H9 (cell line): Measurements from ENCODE around the gene PAK1. TPM values are rescaled to one million over a fixed set of nuclear protein-coding genes. Genes with fewer than 3 reads are reported as not detected.

Experiments
- DNase-seq: peaks from one replicate; pipeline ENCODE4 v3.0.0-alpha.2; 2017
- H2AFZ ChIP-seq: one replicate; pipeline ENCODE4 v1.6.1; 2013; ENCODE audit warnings: mild to moderate bottlenecking, low read length, control low read depth, moderate library complexity
- H2AK5ac ChIP-seq: 2 replicates; pipeline ENCODE4 v1.6.1; 2013; ENCODE audit warnings: low read length, control low read depth, mixed read lengths; ENCODE audit not compliant: insufficient read length
- H2BK120ac ChIP-seq: one replicate; pipeline ENCODE4 v1.6.1; 2013; ENCODE audit warnings: low read depth, mild to moderate bottlenecking, low read length, control low read depth, inconsistent platforms; ENCODE audit not compliant: poor library complexity, severe bottlenecking
- H2BK12ac ChIP-seq: 2 replicates; pipeline ENCODE4 v1.6.1; 2013; ENCODE audit warnings: low read length, control low read depth, mixed read lengths, low read depth; ENCODE audit not compliant: insufficient read length
- H2BK15ac ChIP-seq: 2 replicates; pipeline ENCODE4 v1.6.1; 2013; ENCODE audit warnings: low read depth, low read length, control low read depth
- H2BK20ac ChIP-seq: one replicate; pipeline ENCODE4 v1.6.1; 2013; ENCODE audit warnings: low read depth, mild to moderate bottlenecking, low read length, control low read depth, inconsistent platforms; ENCODE audit not compliant: poor library complexity, severe bottlenecking
- H2BK5ac ChIP-seq: 2 replicates; pipeline ENCODE4 v1.6.1; 2013; ENCODE audit warnings: low read length, control low read depth, mixed read lengths; ENCODE audit not compliant: insufficient read length
- H3K14ac ChIP-seq: 2 replicates; pipeline ENCODE4 v1.6.1; 2013; ENCODE audit warnings: low read length, control low read depth; ENCODE audit not compliant: insufficient read depth
- H3K18ac ChIP-seq: 2 replicates; pipeline ENCODE4 v1.6.1; 2013; ENCODE audit warnings: low read depth, mild to moderate bottlenecking, mixed read lengths, low read length, control low read depth; ENCODE audit not compliant: insufficient read length
- H3K23ac ChIP-seq: 2 replicates; pipeline ENCODE4 v1.6.1; 2013; ENCODE audit warnings: low read length, control low read depth, mixed read lengths, low read depth; ENCODE audit not compliant: insufficient read length
- H3K23me2 ChIP-seq: 2 replicates; pipeline ENCODE4 v1.6.1; 2013; ENCODE audit warnings: low read depth, mild to moderate bottlenecking, mixed read lengths, low read length, control low read depth; ENCODE audit not compliant: insufficient read length, poor library complexity, severe bottlenecking
- H3K27ac ChIP-seq: 2 replicates; pipeline ENCODE4 v1.5.1; 2013; ENCODE audit warnings: low read length, control low read depth, mixed read lengths, low read depth; ENCODE audit not compliant: insufficient read length
- H3K27me3 ChIP-seq: 2 replicates; pipeline ENCODE4 v1.6.1; 2013; ENCODE audit warnings: low read length, control low read depth, inconsistent platforms; ENCODE audit not compliant: insufficient read depth
- H3K4ac ChIP-seq: 2 replicates; pipeline ENCODE4 v1.6.1; 2013; ENCODE audit warnings: low read depth, mild to moderate bottlenecking, control low read depth, inconsistent platforms, low read length, moderate library complexity
- H3K4me1 ChIP-seq: 2 replicates; pipeline ENCODE4 v1.6.1; 2013; ENCODE audit warnings: low read length, control low read depth, inconsistent platforms; ENCODE audit not compliant: insufficient read depth
- H3K4me2 ChIP-seq: 2 replicates; pipeline ENCODE4 v1.6.1; 2013; ENCODE audit warnings: low read length, control low read depth, mixed read lengths; ENCODE audit not compliant: insufficient read length, insufficient read depth
- H3K56ac ChIP-seq: 2 replicates; pipeline ENCODE4 v1.6.1; 2013; ENCODE audit warnings: low read depth, mild to moderate bottlenecking, mixed read lengths, low read length, control low read depth; ENCODE audit not compliant: insufficient read length
- H3K79me1 ChIP-seq: 2 replicates; pipeline ENCODE4 v1.6.1; 2013; ENCODE audit warnings: low read depth, mild to moderate bottlenecking, moderate library complexity, low read length, control low read depth, inconsistent platforms; ENCODE audit not compliant: insufficient read depth, poor library complexity, severe bottlenecking
- H3K79me2 ChIP-seq: 2 replicates; pipeline ENCODE4 v1.6.1; 2013; ENCODE audit warnings: low read length, control low read depth, inconsistent platforms; ENCODE audit not compliant: insufficient read depth
- H3K9ac ChIP-seq: 2 replicates; pipeline ENCODE4 v1.6.1; 2013; ENCODE audit warnings: low read length, control low read depth, mixed read lengths; ENCODE audit not compliant: insufficient read length; ENCODE audit errors: extremely low read depth
- H3K9me3 ChIP-seq: one replicate; pipeline ENCODE4 v1.6.1; 2013; ENCODE audit warnings: low read depth, low read length, inconsistent platforms; ENCODE audit not compliant: control insufficient read depth
- H3T11ph ChIP-seq: one replicate; pipeline ENCODE4 v1.6.1; 2013; ENCODE audit warnings: mild to moderate bottlenecking, low read length, control low read depth, inconsistent platforms
- H4K20me1 ChIP-seq: one replicate; pipeline ENCODE4 v1.6.1; 2013; ENCODE audit not compliant: control insufficient read depth, insufficient read length, insufficient read depth
- H4K5ac ChIP-seq: 2 replicates; pipeline ENCODE4 v1.6.1; 2013; ENCODE audit warnings: low read depth, mild to moderate bottlenecking, mixed read lengths, low read length, control low read depth; ENCODE audit not compliant: insufficient read length
- H4K8ac ChIP-seq: replicated peaks from 2 replicates; pipeline ENCODE4 v1.6.1; 2013; ENCODE audit warnings: low read length, control low read depth, mixed read lengths, low read depth; ENCODE audit not compliant: insufficient read length
- H4K91ac ChIP-seq: 2 replicates; pipeline ENCODE4 v1.6.1; 2013; ENCODE audit warnings: low read depth, mild to moderate bottlenecking, moderate library complexity, mixed read lengths, low read length, control low read depth; ENCODE audit not compliant: insufficient read length
- H3K27ac Mint-ChIP-seq, 3 experiments: 2 replicates in 2 of 3; 3 replicates in 1 of 3; pipeline ENCODE4 v1.8.0; 2020 to 2021; ENCODE audit warnings: mixed read lengths in 3 of 3, mild to moderate bottlenecking in 1 of 3, moderate library complexity in 1 of 3
- H3K27me3 Mint-ChIP-seq: 2 replicates; pipeline ENCODE4 v1.8.0; 2021; ENCODE audit warnings: low read depth, mild to moderate bottlenecking, moderate library complexity, mixed read lengths
- H3K36me3 Mint-ChIP-seq, 3 experiments: 2 replicates in 2 of 3; 3 replicates in 1 of 3; pipeline ENCODE4 v1.8.0; 2020 to 2021; ENCODE audit warnings: low read depth in 3 of 3, mixed read lengths in 3 of 3; ENCODE audit not compliant: insufficient read depth in 1 of 3
- H3K4me1 Mint-ChIP-seq, 2 experiments: 2 replicates each; pipeline ENCODE4 v1.8.0; 2020; ENCODE audit warnings: mixed read lengths in 2 of 2
- H3K4me3 Mint-ChIP-seq, 2 experiments: 2 replicates in 1 of 2; 3 replicates in 1 of 2; pipeline ENCODE4 v1.8.0; 2020 to 2021; ENCODE audit warnings: mild to moderate bottlenecking in 2 of 2, mixed read lengths in 2 of 2, moderate library complexity in 1 of 2
- H3K9me3 Mint-ChIP-seq, 2 experiments: 2 replicates in 1 of 2; 3 replicates in 1 of 2; pipeline ENCODE4 v1.8.0; 2020; ENCODE audit warnings: mild to moderate bottlenecking in 2 of 2, mixed read lengths in 2 of 2, moderate library complexity in 1 of 2
- CTCF ChIP-seq: fragments of 200-600 bp; sonication (generic); conservative IDR thresholded peaks from 3 replicates; pipeline ENCODE4 v1.8.0; 2021; ENCODE audit warnings: antibody characterized with exemption, mild to moderate bottlenecking
- WGBS: extraction: QIAGEN DNeasy Blood & Tissue Kit; methylation state at CpG from one replicate; pipeline ENCODE4 v1.1.7; 2013; ENCODE audit warnings: missing lambda C conversion rate, low lambda C conversion rate, mixed read lengths; ENCODE audit not compliant: insufficient read length; ENCODE audit errors: extremely low coverage; 5-methylcytosine and 5-hydroxymethylcytosine counted together
- total RNA-seq: library from RNA; stranded (reverse); gene quantifications from 2 replicates; pipeline ENCODE4 v1.2.1, GENCODE V29; 2021

The PAK1 gene
- total RNA-seq, 1 experiment from 2014 or later: 122 TPM

- H2AFZ ChIP-seq: no peak overlapping the region
- H2BK15ac ChIP-seq: no peak overlapping the region
- no peaks in the 10 kb centered on the region for H4K20me1 ChIP-seq
- peaks cover 5% of the 10 kb centered on the region; the same call in 1 of the 2 replicates for H3K4me1 ChIP-seq
- no peak overlapping the region for H3K56ac ChIP-seq
- H3K79me1 ChIP-seq: peaks cover 12% of the 10 kb centered on the region
- no peak overlapping the region for H3K4me2 ChIP-seq
- no peak overlapping the region for H3K23ac ChIP-seq
- peaks cover 19 to 22% (median 19%) of the 10 kb centered on the region in 3 experiments; a peak in 6 of 7 replicates for H3K36me3 Mint-ChIP-seq
- no peak overlapping the region for H4K91ac ChIP-seq
- no peak overlapping the region for H2BK20ac ChIP-seq
- H3K27me3 Mint-ChIP-seq: no peaks in the 10 kb centered on the region
- H2AK5ac ChIP-seq: no peak overlapping the region
- no peaks in the 10 kb centered on the region for H3K27me3 ChIP-seq
- peaks cover 28% of the 10 kb centered on the region; the same call in 1 of the 2 replicates for H3K79me2 ChIP-seq
- no peak overlapping the region for H4K5ac ChIP-seq
- H3K4me3 Mint-ChIP-seq: no peak overlapping the region
- no peak overlapping the region for H3K27ac ChIP-seq
- H3K9ac ChIP-seq: no peak overlapping the region
- no peak for DNase-seq
- peaks cover 2 to 5% of the 10 kb centered on the region in 2 experiments; a peak in 3 of 4 replicates for H3K4me1 Mint-ChIP-seq
- H2BK120ac ChIP-seq: no peak overlapping the region
- no peak for TF ChIP-seq CTCF
- no peak overlapping the region for H3K27ac Mint-ChIP-seq
- no peak overlapping the region for H3K18ac ChIP-seq
- H3K14ac ChIP-seq: no peak overlapping the region
- no peak overlapping the region for H3T11ph ChIP-seq
- no peaks in the 10 kb centered on the region for H3K23me2 ChIP-seq
- no peaks in the 10 kb centered on the region for H3K9me3 Mint-ChIP-seq
- no peak overlapping the region for H2BK12ac ChIP-seq
- WGBS: no CpG with 5 or more reads among the region's 3 CpGs
- no peak overlapping the region for H2BK5ac ChIP-seq
- no peak overlapping the region for H3K4ac ChIP-seq
- no peaks in the 10 kb centered on the region for H3K9me3 ChIP-seq
- no peak overlapping the region for H4K8ac ChIP-seq
Observed at GRCh38 chr11:77395460-77396173, 78.3 kb downstream of the PAK1 start.
